Endothelial cell of umbilical vein (primary cell): ENCODE results near the gene AIG1. TPM values are rescaled to one million over a fixed set of nuclear protein-coding genes. Genes with fewer than 3 reads are reported as not detected.

Experiments used
- BruUV-seq: library from RNA; stranded (reverse); fragments of 400-500 nt; replicated peaks from 2 replicates; lab custom pipeline; 2021; lab: Mats Ljungman, UMichigan
- CTCF ChIA-PET: fragments of 300-600, 350-600 bp; sonication (Branson Sonifier 250); formaldehyde crosslinking; loops from one replicate; lab custom pipeline; 2021; ENCODE audit warnings: antibody characterized with exemption, inconsistent platforms; lab: Charles Lee
- POLR2A ChIA-PET: fragments of 300-600, 350-600 bp; sonication (Branson Sonifier 250); formaldehyde crosslinking; loops from one replicate; lab custom pipeline; 2021; ENCODE audit warnings: antibody characterized with exemption, inconsistent platforms; lab: Charles Lee
- DNase-seq: peaks from one replicate; pipeline ENCODE4 v3.0.0-alpha.2; 2011; ENCODE audit warnings: low read depth, low spot score
- FAIRE-seq: peaks from 2 replicates; lab custom pipeline; 2011; peaks lifted over from hg19 to GRCh38; lab: Jason Lieb, UNC
- H2AFZ ChIP-seq: 2 replicates; pipeline ENCODE4 v1.6.0; 2012; ENCODE audit warnings: low read depth, low read length, control low read depth, inconsistent platforms
- H3K27ac ChIP-seq: 2 replicates; pipeline ENCODE4 v1.5.1; 2011; ENCODE audit warnings: low read depth, mild to moderate bottlenecking, control low read depth, low read length, moderate library complexity; ENCODE audit not compliant: insufficient read depth
- H3K27me3 ChIP-seq, 2 experiments: 2 replicates each; pipeline versions ENCODE4 v1.6.0 to v1.6.1; 2011; ENCODE audit warnings: low read length in 2 of 2, mixed read lengths in 1 of 2; ENCODE audit not compliant: control insufficient read depth in 2 of 2, insufficient read depth in 2 of 2
- H3K36me3 ChIP-seq, 2 experiments: 2 replicates in 1 of 2; 3 replicates in 1 of 2; pipeline ENCODE4 v1.5.1; 2011; ENCODE audit warnings: low read length in 2 of 2, mild to moderate bottlenecking in 1 of 2, moderate library complexity in 1 of 2; ENCODE audit not compliant: control insufficient read depth in 2 of 2, insufficient read depth in 2 of 2; ENCODE audit errors: extremely low read depth in 1 of 2
- H3K4me1 ChIP-seq: 3 replicates; pipeline ENCODE4 v1.5.1; 2011; ENCODE audit warnings: mild to moderate bottlenecking, low read length; ENCODE audit not compliant: control insufficient read depth, insufficient read depth; ENCODE audit errors: extremely low read depth
- H3K4me2 ChIP-seq: 2 replicates; pipeline ENCODE4 v1.6.1; 2011; ENCODE audit warnings: low read length, control low read depth, mixed read lengths; ENCODE audit not compliant: insufficient read depth
- H3K4me3 ChIP-seq, 3 experiments: fragments of 200-600 bp in 1 of 3; sonication (generic), shearing (Covaris generic) in 1 of 3; replicated peaks in 1 of 3; 2 replicates each; pipeline ENCODE4 v1.5.1; 2011 to 2016; ENCODE audit warnings: control low read depth in 3 of 3, low read length in 3 of 3, mild to moderate bottlenecking in 2 of 3, inconsistent platforms in 1 of 3, low read depth in 1 of 3, moderate library complexity in 1 of 3; ENCODE audit not compliant: insufficient read depth in 1 of 3
- H3K79me2 ChIP-seq: 2 replicates; pipeline ENCODE4 v1.6.0; 2012; ENCODE audit warnings: low read length, inconsistent platforms; ENCODE audit not compliant: control insufficient read depth, insufficient read depth
- H3K9ac ChIP-seq: replicated peaks from 2 replicates; pipeline ENCODE3; 2011; ENCODE audit warnings: low read length, control low read depth; ENCODE audit not compliant: insufficient read depth; ENCODE audit errors: extremely low read depth
- H3K9me1 ChIP-seq: replicated peaks from 3 replicates; pipeline ENCODE4 v1.6.0; 2011; ENCODE audit warnings: mild to moderate bottlenecking, low read length; ENCODE audit not compliant: control insufficient read depth, insufficient read depth; ENCODE audit errors: extremely low read depth
- H3K9me3 ChIP-seq: replicated peaks from 2 replicates; pipeline ENCODE4 v1.5.1; 2012; ENCODE audit warnings: low read length, inconsistent platforms; ENCODE audit not compliant: control insufficient read depth, insufficient read depth
- H4K20me1 ChIP-seq: replicated peaks from 2 replicates; pipeline ENCODE3; 2011; ENCODE audit warnings: mild to moderate bottlenecking, low read length; ENCODE audit not compliant: control insufficient read depth, insufficient read depth; ENCODE audit errors: extremely low read depth
- CTCF ChIP-seq, 2 donors: IDR thresholded peaks; 1 replicate in 1 of 2; 2 replicates in 1 of 2; pipeline ENCODE4 v1.5.1; 2011; ENCODE audit warnings: low read length in 2 of 2, mild to moderate bottlenecking in 2 of 2, moderate library complexity in 2 of 2, control low read depth in 1 of 2, inconsistent platforms in 1 of 2, low read depth in 1 of 2; ENCODE audit not compliant: insufficient read depth in 1 of 2; ENCODE audit errors: extremely low read depth in 1 of 2
- EZH2 ChIP-seq: IDR thresholded peaks from 2 replicates; pipeline ENCODE4 v1.6.1; 2012; ENCODE audit warnings: borderline replicate concordance, low read depth, mild to moderate bottlenecking, moderate library complexity, low read length, inconsistent platforms; ENCODE audit not compliant: severe bottlenecking
- FOS ChIP-seq: IDR thresholded peaks from 2 replicates; pipeline ENCODE4 v1.6.1; 2011; ENCODE audit warnings: mild to moderate bottlenecking, low read length, moderate library complexity, borderline replicate concordance; ENCODE audit not compliant: insufficient read depth
- GATA2 ChIP-seq: IDR thresholded peaks from 2 replicates; pipeline ENCODE4 v1.7.0; 2011; ENCODE audit warnings: low read depth, mild to moderate bottlenecking, moderate library complexity, mixed read lengths, low read length; ENCODE audit not compliant: insufficient read length, insufficient read depth
- JUN ChIP-seq: IDR thresholded peaks from 2 replicates; pipeline ENCODE4 v1.6.1; 2011; ENCODE audit warnings: borderline replicate concordance, low read depth; ENCODE audit not compliant: insufficient read length, insufficient read depth
- MAX ChIP-seq: IDR thresholded peaks from 2 replicates; pipeline ENCODE4 v1.6.1; 2011; ENCODE audit not compliant: insufficient read depth, insufficient read length
- MYC ChIP-seq: IDR thresholded peaks from one replicate; pipeline ENCODE4 v1.6.1; 2011; ENCODE audit warnings: mild to moderate bottlenecking, low read depth, low read length
- POLR2AphosphoS5 ChIP-seq: IDR thresholded peaks from 2 replicates; pipeline ENCODE4 v1.6.1; 2012; ENCODE audit warnings: low read depth, mild to moderate bottlenecking, control low read depth, low read length, moderate library complexity; ENCODE audit not compliant: insufficient read depth
- dilution Hi-C: fragments of 300-500 bp; cut with MboI; formaldehyde crosslinking; loops from one replicate; pipeline ENCODE4 v1.15.0; 2019; ENCODE audit warnings: low sequenced_read_pairs; ENCODE audit not compliant: extremely low pct_ligation_motif_present
- intact Hi-C: fragments of 100-400 bp; cut with micrococcal nuclease; formaldehyde crosslinking; loops from one replicate; pipeline ENCODE4 v1.10.0; 2022
- polyA plus RNA-seq, 4 experiments: library from polyadenylated mRNA; depleted of rRNA in 3 of 4; stranded (reverse) in 3 of 4; unstranded in 1 of 4; fragments of >200 nt; gene quantifications; 2 replicates each; pipeline versions ENCODE4 v1.2.1 to v1.2.3, GENCODE V29; 2011 to 2012; ENCODE audit warnings: missing spikeins in 1 of 4
- total RNA-seq: library from RNA; stranded (reverse); gene quantifications from 2 replicates; pipeline ENCODE4 v1.2.3, GENCODE V29; 2021

Gene AIG1
- total and polyA plus RNA-seq, 2 donors (not counting 3 experiments of a cell fraction or from before 2014, with no cell fraction given) = 17.7 to 22.7 TPM

- BruUV-seq = TSS peak; percentile 85
- Histone ChIP-seq H3K79me2 (no peaks in the 10 kb centered on the region), H2AFZ (peak overlapping the region; percentile 85), H3K36me3 (no peaks in the 10 kb centered on the region), H4K20me1 (no peaks in the 10 kb centered on the region), H3K27me3 (no peaks in the 10 kb centered on the region), H3K4me1 (peaks cover 10% of the 10 kb centered on the region), H3K27ac (peak overlapping the region; percentile 83), H3K9me3 (no peaks in the 10 kb centered on the region), H3K4me2 (peak overlapping the region; percentile 77), H3K4me3 (peak overlapping the region; percentile 35 to 76 (median 67)), H3K9me1 (no peaks in the 10 kb centered on the region), H3K9ac (peak overlapping the region; percentile 96)
- TF ChIP-seq EZH2 = no peak
- no peak for TF ChIP-seq POLR2AphosphoS5
- TF ChIP-seq MYC = no peak
- no peak for TF ChIP-seq MAX
- peak; percentile 22 for TF ChIP-seq JUN
- peak; percentile 55 for TF ChIP-seq FOS
- ChIA-PET POLR2A (no interaction called here), CTCF (interaction anchor here (0.7 to 2.7 kb wide), 5 partner anchors 9 to 278 kb away, joined by 3 to 7 read pairs (median 3); no protein-coding TSS in a partner anchor)
- intact Hi-C loops = loop anchor here (1.0 to 10.0 kb wide), 5 partner anchors 114 to 367 kb away; no protein-coding TSS in a partner anchor
- FAIRE-seq (peak; percentile 12), DNase-seq (peak; percentile 68)
- dilution Hi-C loops = no loop called here
These were observed 881 bp upstream of the AIG1 start for GRCh38 chr6:143059663-143060353.

DNA sequence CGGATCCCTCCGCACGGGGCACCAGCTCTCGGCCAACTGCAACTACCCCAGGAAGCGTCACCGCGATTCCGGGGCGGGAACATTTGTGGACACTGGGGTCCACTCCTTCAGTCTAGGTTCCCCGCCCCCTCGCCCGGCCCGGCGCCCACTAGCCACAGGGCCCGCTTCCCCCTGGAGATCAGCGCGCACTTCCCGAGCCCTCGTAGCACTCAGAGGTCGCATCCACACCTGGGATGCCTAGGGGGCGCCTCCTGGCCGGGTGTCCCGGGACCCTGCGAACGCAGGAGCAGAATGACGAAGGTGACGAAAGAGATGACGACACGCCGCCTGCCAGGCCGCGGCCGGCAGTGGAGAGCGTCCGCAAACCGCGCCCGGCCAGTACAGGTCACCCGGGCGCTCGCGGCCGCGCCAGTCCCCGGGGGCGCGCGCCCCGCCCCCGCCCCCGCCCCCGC lies 309 bp upstream of the AIG1 start:
- no peak for FAIRE-seq
- ChIA-PET CTCF (interaction anchor here (0.7 to 2.7 kb wide), 5 partner anchors 10 to 278 kb away, joined by 3 to 7 read pairs (median 3); no protein-coding TSS in a partner anchor), POLR2A (no interaction called here)
- no TSS peak for BruUV-seq
- H3K27me3 ChIP-seq = no peaks in the 10 kb centered on the region
- intact Hi-C loops = loop anchor here (1.0 to 10.0 kb wide), 5 partner anchors 114 to 367 kb away; no protein-coding TSS in a partner anchor
- no peaks in the 10 kb centered on the region for H3K79me2 ChIP-seq
- no peaks in the 10 kb centered on the region for H3K9me3 ChIP-seq
- peak overlapping the region; percentile 35 to 76 (median 67) for H3K4me3 ChIP-seq
- H3K27ac ChIP-seq = peak overlapping the region; percentile 83
- peak; percentile 77 for TF ChIP-seq POLR2AphosphoS5
- no peak for TF ChIP-seq GATA2
- TF ChIP-seq CTCF (IDR thresholded peaks at IDR 0.05; ENCODE audit: extremely low read depth in 1 of 2, insufficient read depth in 1 of 2, low read depth in 1 of 2, low read length in 2 of 2) = peak in 1 of 2 donors; percentile 15
- no peak for TF ChIP-seq MAX
- peak overlapping the region; percentile 96 for H3K9ac ChIP-seq
- peaks cover 10% of the 10 kb centered on the region for H3K4me1 ChIP-seq
- dilution Hi-C loops = no loop called here
- peak; percentile 82 for DNase-seq
- H4K20me1 ChIP-seq = no peaks in the 10 kb centered on the region
- no peaks in the 10 kb centered on the region for H3K9me1 ChIP-seq
- H2AFZ ChIP-seq = peak overlapping the region; percentile 85
- peak overlapping the region; percentile 77 for H3K4me2 ChIP-seq
- no peaks in the 10 kb centered on the region for H3K36me3 ChIP-seq
